NCI-H146 (cell line): Measurements from ENCODE around the gene PPIC.
"Not testable (repeated sequence)": the region's sequence is repeated elsewhere in the genome, so short reads cannot be mapped to it uniquely, and the experiment has no call there.

Experiments
- DNase-seq: peaks from one replicate; lab custom pipeline; 2025; lab: John Stamatoyannopoulos, UW

The PPIC gene

GRCh38 chr5:123007754-123008153, 28.8 kb downstream of the PPIC start:
- DNase-seq, result no peak

- DNase-seq, result no peak
These were observed 29.3 kb downstream of the PPIC start for GRCh38 chr5:123007182-123007581.

- no peak for DNase-seq
These were observed 34.7 kb downstream of the PPIC start for GRCh38 chr5:123001808-123002207.

- no peak for DNase-seq
These were observed 35.8 kb downstream of the PPIC start for GRCh38 chr5:123000731-123001130.

DNA sequence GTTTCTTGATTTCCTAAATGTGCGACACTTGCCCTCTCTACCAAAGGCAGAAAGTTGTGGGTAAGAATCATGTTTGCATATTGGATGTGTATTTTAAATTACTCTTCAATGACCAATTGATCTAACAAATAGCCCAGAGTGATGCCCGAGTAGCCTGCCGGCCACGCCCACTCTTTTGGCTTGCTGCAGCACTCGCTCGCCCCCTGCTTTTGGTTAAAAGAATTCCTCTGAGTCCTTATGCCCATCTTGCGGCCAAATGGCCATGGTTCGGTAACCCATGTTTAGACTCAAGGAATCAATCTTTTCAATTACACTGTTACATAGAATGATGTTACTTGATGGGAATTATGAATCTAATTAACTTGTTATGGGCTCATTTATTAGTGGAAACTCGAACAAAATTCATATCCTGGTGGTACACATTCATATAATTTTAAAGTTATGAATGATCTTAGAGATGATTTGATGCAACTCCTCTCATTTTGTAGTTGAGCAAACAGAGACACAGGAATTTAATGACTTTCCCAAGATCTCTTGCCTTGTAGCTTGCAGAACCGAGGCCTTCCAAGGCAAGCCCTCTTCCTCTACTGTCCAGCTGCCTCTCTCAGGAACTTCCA, 36.5 kb downstream of the PPIC start:
- no peak for DNase-seq

GRCh38 chr5:122997294-122997693, 39.2 kb downstream of the PPIC start:
- no peak for DNase-seq

- DNase-seq, result no peak
These were observed 40.4 kb downstream of the PPIC start for GRCh38 chr5:122996091-122996490.

DNA sequence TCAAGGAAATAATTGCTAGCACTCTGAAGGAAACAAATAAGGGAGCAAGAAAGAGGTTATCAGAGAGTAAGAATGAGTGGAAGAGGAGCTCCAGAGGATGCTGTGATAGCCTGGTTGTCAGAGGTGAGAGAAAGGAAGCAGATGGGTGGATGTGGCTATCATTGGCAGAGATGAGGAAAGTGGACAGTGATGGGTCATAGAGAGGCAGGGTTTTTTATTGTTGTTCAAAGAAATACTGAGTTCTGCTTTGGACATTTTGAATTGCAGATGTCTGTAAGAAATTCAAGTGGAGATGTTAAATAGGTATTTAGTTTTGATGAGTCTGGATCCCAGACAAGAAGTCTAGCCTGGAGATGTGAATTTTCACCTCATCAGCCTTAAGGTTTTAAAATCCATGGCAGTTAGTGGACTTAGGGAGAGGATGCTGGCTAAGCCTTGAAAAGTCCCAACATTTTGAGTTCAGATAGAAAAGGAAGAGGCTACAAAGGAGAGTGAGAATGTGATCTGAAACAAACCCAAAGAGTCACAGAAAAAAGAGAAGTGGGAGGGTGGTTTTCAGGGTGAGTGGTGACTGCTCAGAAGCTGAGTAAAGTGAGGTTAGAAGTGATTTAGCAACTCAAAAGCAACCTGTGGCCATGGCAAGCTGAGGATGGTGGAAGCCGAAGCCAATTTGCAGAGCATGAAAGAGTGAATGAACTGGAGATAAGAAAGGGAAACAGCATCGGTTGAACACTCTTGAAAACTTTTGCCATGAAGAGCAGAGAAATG, 50.4 kb downstream of the PPIC start:
- no peak for DNase-seq

DNA sequence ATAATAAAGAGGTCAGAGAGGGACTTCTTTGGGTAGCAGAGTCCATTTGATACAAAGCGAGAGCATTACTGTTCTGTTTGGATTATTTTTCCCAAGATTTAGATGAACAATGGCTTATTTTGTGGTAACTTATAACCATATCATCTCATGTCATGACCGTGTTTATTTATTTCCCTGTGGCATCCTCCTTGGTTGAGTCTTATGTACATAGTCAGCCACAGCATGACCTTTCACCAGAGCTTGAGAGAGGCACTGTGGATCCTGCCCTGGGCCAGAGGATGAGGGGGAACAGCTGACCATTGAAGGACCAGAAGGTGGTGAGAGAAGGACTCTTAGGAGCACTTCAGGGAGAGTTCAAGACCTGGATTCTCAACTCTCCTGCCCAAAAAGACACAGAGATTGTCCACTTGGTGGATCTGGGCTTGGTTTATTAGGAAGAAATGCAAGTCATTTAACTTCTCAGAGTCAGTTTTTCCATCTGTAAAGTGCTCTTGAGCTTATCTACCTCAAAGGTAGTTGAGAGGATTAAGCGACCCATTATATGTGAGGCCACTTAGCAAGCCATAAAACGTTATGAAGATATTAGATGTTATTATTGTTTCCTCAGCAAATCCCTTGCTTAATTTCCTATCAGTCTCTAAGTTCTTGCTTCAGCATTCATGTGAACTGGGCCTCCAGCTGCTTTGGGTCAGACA, 51.4 kb downstream of the PPIC start:
- no peak for DNase-seq

GRCh38 chr5:122984425-122984824, 52.1 kb downstream of the PPIC start:
- no peak for DNase-seq

DNA sequence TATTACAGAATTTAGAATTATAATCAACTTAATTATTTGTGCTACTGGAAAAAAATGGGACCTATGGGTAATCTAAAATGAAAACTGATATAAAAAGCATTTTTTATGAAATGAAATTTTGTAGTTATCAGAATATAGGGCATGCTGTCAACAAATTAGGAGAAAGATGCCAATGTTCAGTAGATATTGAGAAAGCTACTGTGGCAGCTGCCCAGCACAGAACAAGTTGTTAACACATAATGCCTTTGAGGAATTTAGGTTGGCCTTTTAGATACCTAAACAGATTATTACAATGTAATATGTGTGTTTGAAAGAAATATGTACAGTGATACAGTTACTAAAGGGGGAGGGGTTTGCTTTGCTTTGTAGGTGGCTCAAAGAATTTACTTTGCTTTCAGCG, 54.1 kb downstream of the PPIC start:
- DNase-seq, result no peak

GRCh38 chr5:122981846-122982245, 54.7 kb downstream of the PPIC start:
- DNase-seq, result no peak

- DNase-seq, result no peak
These were observed 57.8 kb downstream of the PPIC start for GRCh38 chr5:122978644-122979297.

DNA sequence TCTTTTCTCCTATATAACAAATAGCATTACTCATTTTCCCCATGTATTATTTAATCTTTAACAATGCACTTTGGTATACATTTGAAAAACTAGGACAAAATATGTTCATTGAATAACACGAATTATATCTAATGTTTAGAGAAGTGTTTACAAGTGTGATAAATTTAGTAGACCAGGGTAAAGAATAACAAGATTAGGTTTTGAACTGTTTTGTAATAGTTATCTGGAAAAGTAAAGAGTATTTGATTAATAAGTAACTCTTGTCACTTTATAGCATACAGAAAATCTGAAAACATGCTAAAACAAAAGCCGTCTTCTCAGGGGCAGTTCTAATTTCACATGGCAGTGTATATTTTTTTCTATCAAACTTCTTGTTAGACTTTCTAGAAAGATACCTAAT, 58.5 kb downstream of the PPIC start:
- no peak for DNase-seq

DNA sequence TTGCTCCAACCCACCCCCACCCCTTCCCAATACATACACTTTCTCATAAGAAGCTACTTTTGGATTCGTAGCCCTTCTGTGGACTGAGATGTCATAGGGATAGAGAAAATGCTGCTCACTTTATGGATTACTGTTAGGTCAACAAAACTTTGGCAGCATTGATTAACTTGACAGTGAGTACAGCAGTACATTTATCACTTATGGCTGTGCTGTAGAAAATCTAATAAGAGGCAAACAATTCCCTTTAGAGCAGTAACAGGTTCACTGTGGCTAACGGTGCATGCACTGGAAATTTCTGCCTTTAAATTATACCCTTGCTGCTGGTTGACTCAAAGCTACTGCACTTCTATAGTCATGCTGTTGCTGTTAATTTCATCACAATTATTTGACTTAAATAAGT, 59.2 kb downstream of the PPIC start:
- DNase-seq, result no peak

DNA sequence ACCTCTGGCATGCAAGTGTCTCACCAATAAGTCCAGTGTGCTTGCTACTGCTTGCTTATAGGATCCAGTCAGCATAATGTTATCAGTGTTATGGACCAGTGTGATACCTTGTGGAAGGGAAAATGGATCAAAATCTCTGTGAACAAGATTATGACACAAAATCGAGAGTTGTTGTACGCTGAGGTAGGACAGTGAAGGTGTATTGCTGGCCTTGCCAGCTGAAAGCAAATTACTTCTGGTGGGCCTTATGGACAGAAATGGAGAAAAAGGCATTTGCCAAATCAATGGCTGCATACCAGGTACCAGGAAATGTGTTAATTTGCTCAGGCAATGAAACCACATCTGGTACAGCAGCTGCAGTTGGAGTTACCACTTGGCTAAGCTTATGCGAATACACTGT, 62.3 kb downstream of the PPIC start:
- DNase-seq, result not testable (repeated sequence)

DNA sequence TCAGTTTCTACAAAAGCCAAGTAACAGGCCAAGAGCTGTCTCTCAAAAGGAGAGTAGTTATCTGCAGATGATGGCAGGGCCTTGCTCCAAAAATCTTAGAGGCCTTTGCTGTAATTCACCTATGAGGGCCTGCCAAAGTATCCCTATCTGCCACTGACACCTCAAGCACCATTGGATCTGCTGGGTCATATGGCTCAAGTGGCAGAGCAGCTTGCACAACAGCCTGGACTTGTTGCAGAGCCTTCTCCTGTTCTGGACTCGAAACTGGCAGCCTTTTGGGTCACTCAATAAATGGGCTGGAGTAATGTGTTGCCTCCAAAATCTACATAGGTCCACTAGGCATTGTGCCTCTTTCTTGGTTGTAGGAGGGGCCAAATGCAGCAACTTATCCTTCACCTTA, 62.8 kb downstream of the PPIC start:
- DNase-seq, result not testable (repeated sequence)
